Keratinocyte (primary cell): Measurements from ENCODE around the gene LFNG.

Experiments
- CTCF ChIP-seq, 3 experiments: IDR thresholded peaks in 1 of 3; conservative IDR thresholded peaks in 1 of 3; optimal IDR thresholded peaks in 1 of 3; 2 replicates in 2 of 3; 3 replicates in 1 of 3; pipeline versions ENCODE3 to v1.5.1; 2011; ENCODE audit warnings: low read length in 3 of 3, mild to moderate bottlenecking in 3 of 3, moderate library complexity in 2 of 3, control low read depth in 1 of 3, inconsistent platforms in 1 of 3; ENCODE audit not compliant: insufficient read depth in 2 of 3; ENCODE audit errors: extremely low read depth in 1 of 3
- EZH2 ChIP-seq: IDR thresholded peaks from one replicate; pipeline ENCODE4 v1.6.1; 2012; ENCODE audit warnings: inconsistent platforms, mild to moderate bottlenecking, low read length, moderate library complexity

DNA sequence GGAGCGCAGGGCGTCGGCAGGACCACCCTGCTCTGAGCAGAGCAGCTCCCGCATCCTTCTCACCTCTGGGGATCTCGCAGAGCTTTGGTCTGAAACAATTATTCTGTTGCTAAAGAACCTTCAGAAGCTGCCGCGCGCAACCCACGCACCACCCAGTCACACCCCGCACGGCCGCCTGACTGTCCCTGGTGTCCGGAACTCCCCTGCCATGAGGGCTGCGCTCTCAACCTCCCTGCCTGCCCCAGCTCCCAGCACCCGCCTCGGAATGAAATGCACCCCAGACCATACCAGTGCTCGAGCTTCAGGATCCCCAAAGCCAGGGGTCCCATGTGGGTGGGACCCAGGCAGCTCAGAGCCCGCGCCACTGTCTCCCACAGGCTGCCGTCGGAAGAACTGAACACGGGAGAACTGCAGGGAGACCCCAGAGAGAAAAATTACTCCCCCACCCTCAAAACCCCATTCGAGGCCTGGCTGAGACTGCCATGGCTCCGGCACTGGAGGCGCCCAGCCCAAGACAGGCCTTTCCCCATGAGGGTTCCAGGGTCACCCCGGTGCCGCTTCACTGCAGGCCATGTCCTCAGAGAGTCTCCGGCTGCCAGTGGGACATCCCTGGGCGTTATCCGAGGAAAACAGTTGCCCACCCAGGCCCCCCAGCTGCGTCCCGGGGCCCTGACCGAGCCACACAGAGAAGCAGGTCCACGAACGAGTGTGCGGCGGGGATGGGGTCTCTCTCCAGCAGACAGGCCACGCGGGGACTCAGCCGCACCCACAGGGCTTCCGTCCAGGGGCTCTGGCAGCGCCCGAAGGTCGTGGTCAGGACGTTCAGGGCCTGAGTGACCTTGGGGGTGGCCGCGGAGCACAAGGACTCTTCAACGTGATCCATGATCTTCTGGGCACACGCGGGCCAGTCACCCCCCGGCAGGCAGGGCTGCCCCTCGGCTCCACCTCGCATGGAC, 23.6 kb downstream of the LFNG start:
- no peak for TF ChIP-seq CTCF (optimal IDR thresholded peaks at IDR 0.05 in 1 of 3, IDR thresholded peaks at IDR 0.05 in 1 of 3, conservative IDR thresholded peaks at IDR 0.05 in 1 of 3; ENCODE audit: extremely low read depth in 1 of 3, insufficient read depth in 2 of 3, low read length in 3 of 3)
- no peak for TF ChIP-seq EZH2
